T47D (cell line): ENCODE data around the gene NPEPL1.
A peak's percentile ranks its signal among the peaks of the same experiment; 100 is the strongest.
"Not testable (repeated sequence)": the region's sequence is repeated elsewhere in the genome, so short reads cannot be mapped to it uniquely, and the experiment has no call there.

Experiments used
- DNase-seq, 2 experiments: peaks; one replicate each; pipeline versions ENCODE4 v3.0.0 to v3.0.0-alpha.2; 2011 to 2012; ENCODE audit warnings: low read depth in 1 of 2, low spot score in 1 of 2
- JUND ChIP-seq: IDR thresholded peaks from 2 replicates; pipeline ENCODE4 v1.6.1; 2012; ENCODE audit warnings: low read depth
- in situ Hi-C: cut with HindIII; loops from 2 replicates; pipeline ENCODE4 v1.10.0; 2016; ENCODE audit warnings: low sequenced_read_pairs, low pct_unique_long_range_greater_than_20kb

Gene NPEPL1

GRCh38 chr20:58692579-58693225 is at the start of gene NPEPL1:
Gene NPEPL1, plus strand, starts transcription at chr20:58692800. Its CDS starts 101 bp downstream, at chr20:58692901.
- peak; percentile 86 to 93 for DNase-seq
- in situ Hi-C loops = no loop called here
- no peak for TF ChIP-seq JUND

GRCh38 chr20:58642896-58643295 is 49.7 kb upstream of the NPEPL1 start:
- in situ Hi-C loops, DNase-seq: not testable (repeated sequence)

GRCh38 chr20:58645412-58645968 is 47.1 kb upstream of the NPEPL1 start:
- no peak for TF ChIP-seq JUND
- in situ Hi-C loops = no loop called here
- no peak for DNase-seq

GRCh38 chr20:58646257-58646656 is 46.3 kb upstream of the NPEPL1 start:
- in situ Hi-C loops = no loop called here
- no peak for TF ChIP-seq JUND
- no peak for DNase-seq

- TF ChIP-seq JUND = no peak
- in situ Hi-C loops = no loop called here
- DNase-seq = no peak
These were observed 45.9 kb upstream of the NPEPL1 start for GRCh38 chr20:58646703-58647102.

- in situ Hi-C loops = no loop called here
- no peak for DNase-seq
- no peak for TF ChIP-seq JUND
These were observed 45.3 kb upstream of the NPEPL1 start for GRCh38 chr20:58647162-58647795.

- DNase-seq = no peak
- in situ Hi-C loops = no loop called here
- TF ChIP-seq JUND = no peak
These were observed 44.7 kb upstream of the NPEPL1 start for GRCh38 chr20:58647796-58648501.

- in situ Hi-C loops, DNase-seq: not testable (repeated sequence)
These were observed 44.1 kb upstream of the NPEPL1 start for GRCh38 chr20:58648502-58648825.

- in situ Hi-C loops = no loop called here
- no peak for TF ChIP-seq JUND
- DNase-seq = no peak
These were observed 43.1 kb upstream of the NPEPL1 start for GRCh38 chr20:58649288-58650180.

GRCh38 chr20:58650181-58650775 is 42.3 kb upstream of the NPEPL1 start:
- in situ Hi-C loops = no loop called here
- no peak for TF ChIP-seq JUND
- DNase-seq = no peak

- TF ChIP-seq JUND = no peak
- in situ Hi-C loops = no loop called here
- DNase-seq = peak; percentile 98 to 99
These were observed 41.6 kb upstream of the NPEPL1 start, which contains the start of gene STX16 for GRCh38 chr20:58650776-58651558. Gene STX16, plus strand, starts transcription at chr20:58651283. Its CDS starts 724 bp downstream, at chr20:58652007.

GRCh38 chr20:58651559-58651945 is 41.0 kb upstream of the NPEPL1 start:
- no peak for DNase-seq
- TF ChIP-seq JUND = no peak
- in situ Hi-C loops = no loop called here
